CD4-positive, alpha-beta T cell (primary cell): ENCODE results near the gene HMGCS2. TPM values are rescaled to one million over a fixed set of nuclear protein-coding genes. Genes with fewer than 3 reads are reported as not detected.

Experiments used
- ATAC-seq: fragments of 200-7000 bp; cut with Tn5 transposase; one replicate; pipeline ENCODE4 v1.10.0; 2022; ENCODE audit warnings: mild to moderate bottlenecking; ENCODE audit not compliant: poor library complexity
- CTCF ChIA-PET: fragments of 350-600 bp; sonication (Branson Sonifier 250); formaldehyde crosslinking; loops from one replicate; lab custom pipeline; 2021; ENCODE audit warnings: antibody characterized with exemption, inconsistent platforms; lab: Charles Lee
- POLR2A ChIA-PET: fragments of 350-600 bp; sonication (Branson Sonifier 250); formaldehyde crosslinking; loops from one replicate; lab custom pipeline; 2021; ENCODE audit warnings: antibody characterized with exemption, inconsistent platforms; lab: Charles Lee
- DNase-seq, 14 experiments: peaks; one replicate each; pipeline ENCODE4 v3.0.0-alpha.2; 2013 to 2020; ENCODE audit warnings: mixed read lengths in 2 of 14
- H3K27ac ChIP-seq, 2 donors: one replicate each; pipeline versions ENCODE4 v1.5.1 to v1.7.0; 2013; ENCODE audit warnings: low read length in 2 of 2, low read depth in 1 of 2, mild to moderate bottlenecking in 1 of 2
- H3K27me3 ChIP-seq, 2 experiments: 1 replicate in 1 of 2; 2 replicates in 1 of 2; pipeline versions ENCODE4 v1.6.1 to v1.7.0; 2013; ENCODE audit warnings: low read length in 2 of 2, control low read depth in 1 of 2, mild to moderate bottlenecking in 1 of 2, moderate library complexity in 1 of 2; ENCODE audit not compliant: insufficient read depth in 2 of 2, control insufficient read depth in 1 of 2
- H3K36me3 ChIP-seq: one replicate; pipeline ENCODE4 v1.6.1; 2013; ENCODE audit warnings: low read length, control low read depth; ENCODE audit not compliant: insufficient read depth
- H3K4me1 ChIP-seq: one replicate; pipeline ENCODE4 v1.6.1; 2013; ENCODE audit warnings: low read length, control low read depth; ENCODE audit not compliant: insufficient read depth
- H3K4me3 ChIP-seq: one replicate; pipeline ENCODE4 v1.5.1; 2013; ENCODE audit warnings: mild to moderate bottlenecking, low read length, moderate library complexity
- H3K9me3 ChIP-seq, 2 experiments: 1 replicate in 1 of 2; 2 replicates in 1 of 2; pipeline versions ENCODE4 v1.6.1 to v1.7.0; 2013; ENCODE audit warnings: low read length in 2 of 2, mild to moderate bottlenecking in 2 of 2, control low read depth in 1 of 2, moderate library complexity in 1 of 2; ENCODE audit not compliant: control insufficient read depth in 1 of 2, insufficient read depth in 1 of 2
- H3K27ac Mint-ChIP-seq: one replicate; pipeline ENCODE4 v1.8.0; 2020; ENCODE audit warnings: mixed read lengths
- H3K27me3 Mint-ChIP-seq: one replicate; pipeline ENCODE4 v1.8.0; 2021; ENCODE audit warnings: mixed read lengths
- H3K36me3 Mint-ChIP-seq: one replicate; pipeline ENCODE4 v1.8.0; 2021; ENCODE audit warnings: low read depth, mixed read lengths
- H3K4me1 Mint-ChIP-seq: one replicate; pipeline ENCODE4 v1.8.0; 2021; ENCODE audit warnings: low read depth, mixed read lengths
- H3K4me3 Mint-ChIP-seq: one replicate; pipeline ENCODE4 v1.8.0; 2020; ENCODE audit warnings: mild to moderate bottlenecking, mixed read lengths
- H3K9me3 Mint-ChIP-seq: one replicate; pipeline ENCODE4 v1.8.0; 2020; ENCODE audit warnings: mixed read lengths
- intact Hi-C, 2 experiments: fragments of 100-400 bp; cut with DNase I in 1 of 2; cut with micrococcal nuclease in 1 of 2; formaldehyde crosslinking; loops; one replicate each; pipeline versions ENCODE4 v1.15.1 to v1.9.0; 2023 to 2025; cut with DNase I, micrococcal nuclease
- total RNA-seq, 174 experiments: library from RNA in 2 of 174; stranded (reverse) in 2 of 174; gene quantifications; one replicate each; pipeline ENCODE4 v1.2.3 and lab custom pipeline; 2021 to 2026
- TF ChIP-seq, protein P1 (sequence below): fragments of 200-600 bp; IDR thresholded peaks from one replicate; pipeline ENCODE4 v1.8.0; 2022; ENCODE audit warnings: antibody characterized with exemption, mild to moderate bottlenecking

The HMGCS2 gene
- total RNA-seq, 2 experiments from 2014 or later, result not detected

DNA sequence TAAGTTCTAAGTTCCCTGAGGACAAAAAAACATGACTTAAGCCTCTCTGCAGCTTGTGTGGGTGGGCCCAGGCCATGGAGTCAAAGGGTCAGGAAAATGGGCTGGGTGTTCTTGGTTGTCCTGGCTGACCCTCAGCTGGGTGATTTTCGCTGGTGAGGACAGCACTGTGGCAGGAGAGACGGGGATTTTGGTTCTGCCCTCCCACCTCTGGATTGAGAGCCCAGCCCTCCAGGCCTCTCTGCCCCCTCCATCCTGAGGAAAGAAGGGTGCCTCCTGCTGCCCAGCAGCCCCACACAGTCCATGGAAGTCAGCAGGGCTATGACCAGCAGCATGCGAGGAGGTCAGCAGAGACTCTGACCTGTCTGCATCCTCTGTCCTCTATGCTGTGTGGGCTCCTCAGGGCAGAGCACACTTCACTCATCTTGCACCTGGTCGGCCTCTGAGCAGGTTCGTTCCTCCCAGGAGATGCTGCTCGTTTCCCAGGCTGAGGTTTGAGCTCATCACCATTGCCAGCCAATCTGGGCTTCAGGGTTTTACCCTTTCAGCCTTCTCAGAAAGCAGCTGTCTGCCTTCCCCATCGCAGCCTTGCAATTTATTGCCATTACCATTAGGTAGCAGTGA lies 30.5 kb downstream of the HMGCS2 start:
- Histone ChIP-seq H3K27ac (no peak overlapping the region), H3K36me3 (no peaks in the 10 kb centered on the region), H3K4me1 (no peaks in the 10 kb centered on the region), H3K27me3 (no peaks in the 10 kb centered on the region), H3K4me3 (no peak overlapping the region), H3K9me3 (no peaks in the 10 kb centered on the region)
- H3K36me3 Mint-ChIP-seq, result peaks cover 15% of the 10 kb centered on the region
- no peaks in the 10 kb centered on the region for H3K27me3 Mint-ChIP-seq
- POLR2A ChIA-PET, result no interaction called here
- TF ChIP-seq, protein P1, sequence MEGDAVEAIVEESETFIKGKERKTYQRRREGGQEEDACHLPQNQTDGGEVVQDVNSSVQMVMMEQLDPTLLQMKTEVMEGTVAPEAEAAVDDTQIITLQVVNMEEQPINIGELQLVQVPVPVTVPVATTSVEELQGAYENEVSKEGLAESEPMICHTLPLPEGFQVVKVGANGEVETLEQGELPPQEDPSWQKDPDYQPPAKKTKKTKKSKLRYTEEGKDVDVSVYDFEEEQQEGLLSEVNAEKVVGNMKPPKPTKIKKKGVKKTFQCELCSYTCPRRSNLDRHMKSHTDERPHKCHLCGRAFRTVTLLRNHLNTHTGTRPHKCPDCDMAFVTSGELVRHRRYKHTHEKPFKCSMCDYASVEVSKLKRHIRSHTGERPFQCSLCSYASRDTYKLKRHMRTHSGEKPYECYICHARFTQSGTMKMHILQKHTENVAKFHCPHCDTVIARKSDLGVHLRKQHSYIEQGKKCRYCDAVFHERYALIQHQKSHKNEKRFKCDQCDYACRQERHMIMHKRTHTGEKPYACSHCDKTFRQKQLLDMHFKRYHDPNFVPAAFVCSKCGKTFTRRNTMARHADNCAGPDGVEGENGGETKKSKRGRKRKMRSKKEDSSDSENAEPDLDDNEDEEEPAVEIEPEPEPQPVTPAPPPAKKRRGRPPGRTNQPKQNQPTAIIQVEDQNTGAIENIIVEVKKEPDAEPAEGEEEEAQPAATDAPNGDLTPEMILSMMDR, result no peak
- DNase-seq (no peak), ATAC-seq (no peak)
- H3K4me1 Mint-ChIP-seq, result no peaks in the 10 kb centered on the region
- H3K27ac Mint-ChIP-seq, result no peak overlapping the region
- CTCF ChIA-PET, result no interaction called here
- intact Hi-C loops, result no loop called here
- no peaks in the 10 kb centered on the region for H3K9me3 Mint-ChIP-seq
- no peak overlapping the region for H3K4me3 Mint-ChIP-seq

DNA sequence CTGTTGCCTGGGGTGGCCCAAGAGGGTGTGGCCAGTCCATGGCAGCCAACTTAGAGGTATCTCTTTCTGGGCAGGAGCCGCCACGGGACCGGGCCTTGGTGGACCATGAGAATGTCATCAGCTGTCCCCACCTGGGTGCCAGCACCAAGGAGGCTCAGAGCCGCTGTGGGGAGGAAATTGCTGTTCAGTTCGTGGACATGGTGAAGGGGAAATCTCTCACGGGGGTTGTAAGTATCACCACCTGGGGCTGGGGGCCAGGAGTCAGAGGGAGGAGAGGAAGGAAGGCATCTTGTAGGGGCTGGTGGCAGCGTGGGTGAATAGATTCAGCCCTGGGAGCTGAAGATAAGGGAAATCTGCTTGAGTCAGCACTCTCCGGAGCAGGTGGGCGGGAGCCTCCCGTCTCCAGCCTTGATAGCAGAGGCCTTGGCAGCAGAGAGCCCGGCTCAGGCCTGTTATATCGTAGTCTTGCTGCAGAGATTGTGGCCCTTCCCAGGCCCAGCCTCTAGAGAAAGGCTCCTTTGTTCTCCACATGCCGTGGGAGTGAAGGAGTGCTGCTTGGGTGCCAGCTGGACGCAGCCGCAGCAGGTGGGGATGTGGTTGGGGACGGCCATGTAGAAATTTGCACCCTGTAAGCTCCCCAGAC lies 31.5 kb downstream of the HMGCS2 start:
- ChIA-PET CTCF (no interaction called here), POLR2A (no interaction called here)
- no peaks in the 10 kb centered on the region for H3K36me3 ChIP-seq
- H3K27ac Mint-ChIP-seq, result no peak overlapping the region
- peaks cover 15% of the 10 kb centered on the region for H3K36me3 Mint-ChIP-seq
- no peaks in the 10 kb centered on the region for H3K27me3 Mint-ChIP-seq
- no peak overlapping the region for H3K4me3 ChIP-seq
- ATAC-seq, result no peak
- intact Hi-C loops, result no loop called here
- no peaks in the 10 kb centered on the region for H3K27me3 ChIP-seq
- H3K9me3 Mint-ChIP-seq, result no peaks in the 10 kb centered on the region
- no peak overlapping the region for H3K4me3 Mint-ChIP-seq
- no peaks in the 10 kb centered on the region for H3K9me3 ChIP-seq
- H3K4me1 Mint-ChIP-seq, result no peaks in the 10 kb centered on the region
- TF ChIP-seq, protein P1, result no peak
- no peak overlapping the region for H3K27ac ChIP-seq
- no peaks in the 10 kb centered on the region for H3K4me1 ChIP-seq
- DNase-seq, result no peak

- intact Hi-C loops, result no loop called here
- H3K27me3 ChIP-seq, result no peaks in the 10 kb centered on the region
- DNase-seq, result no peak
- TF ChIP-seq, protein P1, result no peak
- H3K27ac ChIP-seq, result no peak overlapping the region
- H3K27me3 Mint-ChIP-seq, result no peaks in the 10 kb centered on the region
- no peaks in the 10 kb centered on the region for H3K4me1 Mint-ChIP-seq
- H3K27ac Mint-ChIP-seq, result no peak overlapping the region
- H3K4me1 ChIP-seq, result no peaks in the 10 kb centered on the region
- peaks cover 15% of the 10 kb centered on the region for H3K36me3 Mint-ChIP-seq
- H3K36me3 ChIP-seq, result no peaks in the 10 kb centered on the region
- POLR2A ChIA-PET, result no interaction called here
- H3K4me3 Mint-ChIP-seq, result no peak overlapping the region
- H3K4me3 ChIP-seq, result no peak overlapping the region
- no peaks in the 10 kb centered on the region for H3K9me3 ChIP-seq
- ATAC-seq, result no peak
- no peaks in the 10 kb centered on the region for H3K9me3 Mint-ChIP-seq
- CTCF ChIA-PET, result no interaction called here
Measured at GRCh38 chr1:119736649-119737039, 32.1 kb downstream of the HMGCS2 start.
